Embryonic facial prominence (tissue), 1 donor: Measurements from ENCODE around the gene SPOCK1.
"Not testable (repeated sequence)": the region's sequence is repeated elsewhere in the genome, so short reads cannot be mapped to it uniquely, and the experiment has no call there.

Experiments used
- DNase-seq: peaks from one replicate; pipeline ENCODE4 v3.0.0-alpha.2; 2016; ENCODE audit errors: extremely low spot score

The SPOCK1 gene

GRCh38 chr5:137264573-137264972, 234.6 kb downstream of the SPOCK1 start:
- no peak for DNase-seq

GRCh38 chr5:137264041-137264440, 235.1 kb downstream of the SPOCK1 start:
- no peak for DNase-seq

- no peak for DNase-seq
Observed at GRCh38 chr5:137263371-137264005, 235.6 kb downstream of the SPOCK1 start.

- DNase-seq = no peak
Observed at GRCh38 chr5:137262818-137263217, 236.3 kb downstream of the SPOCK1 start.

GRCh38 chr5:137260820-137261695, 238.1 kb downstream of the SPOCK1 start:
- DNase-seq = no peak

GRCh38 chr5:137259115-137259514, 240.0 kb downstream of the SPOCK1 start:
- DNase-seq = not testable (repeated sequence)

GRCh38 chr5:137254119-137255090, 244.7 kb downstream of the SPOCK1 start:
- no peak for DNase-seq

- no peak for DNase-seq
Observed at GRCh38 chr5:137252512-137252911, 246.6 kb downstream of the SPOCK1 start.

- no peak for DNase-seq
Observed at GRCh38 chr5:137250421-137250820, 248.7 kb downstream of the SPOCK1 start.

GRCh38 chr5:137248527-137248926, 250.6 kb downstream of the SPOCK1 start:
- DNase-seq = no peak

GRCh38 chr5:137245438-137245837, 253.7 kb downstream of the SPOCK1 start:
- DNase-seq = no peak

- DNase-seq = no peak
Observed at GRCh38 chr5:137240285-137240684, 258.8 kb downstream of the SPOCK1 start.

GRCh38 chr5:137236849-137237507, 262.1 kb downstream of the SPOCK1 start:
- no peak for DNase-seq

- DNase-seq = no peak
Observed at GRCh38 chr5:137236252-137236651, 262.9 kb downstream of the SPOCK1 start.

- DNase-seq = no peak
Observed at GRCh38 chr5:137234973-137235943, 263.9 kb downstream of the SPOCK1 start.

- no peak for DNase-seq
Observed at GRCh38 chr5:137233726-137234125, 265.4 kb downstream of the SPOCK1 start.

- not testable (repeated sequence) for DNase-seq
Observed at GRCh38 chr5:137233304-137233703, 265.8 kb downstream of the SPOCK1 start.

- no peak for DNase-seq
Observed at GRCh38 chr5:137231540-137231939, 267.6 kb downstream of the SPOCK1 start.

- DNase-seq = no peak
Observed at GRCh38 chr5:137228816-137229215, 270.3 kb downstream of the SPOCK1 start.

- no peak for DNase-seq
Observed at GRCh38 chr5:137226081-137226480, 273.0 kb downstream of the SPOCK1 start.
